ENCODE results near the gene ATP2C1. TPM values are rescaled to one million over a fixed set of nuclear protein-coding genes. Genes with fewer than 3 reads are reported as not detected.

The ATP2C1 gene
- total and polyA plus RNA-seq, 9 of the 15 experiments (the other 6 are each of a cell fraction or from before 2014, with no cell fraction given): 10.0 to 53.5 (median 27.9) TPM

DNA sequence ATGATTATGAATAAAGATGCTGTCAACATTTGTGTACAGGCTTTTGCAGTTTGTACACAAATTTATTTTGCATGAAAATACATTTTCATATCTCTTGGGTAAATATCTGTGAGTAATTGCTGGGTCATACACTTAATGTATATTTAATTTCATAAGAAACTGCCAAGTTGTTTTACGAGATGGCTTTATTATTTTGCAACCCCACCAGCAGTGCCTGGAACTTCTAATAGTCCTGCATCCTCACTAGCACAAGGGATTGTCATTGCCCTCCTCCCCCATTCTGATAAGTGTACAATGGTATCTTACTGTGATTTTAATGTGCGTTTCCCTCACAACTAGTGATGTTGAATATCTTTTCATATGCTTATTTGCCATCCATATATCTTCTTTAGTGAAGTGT is 87.6 kb downstream of the ATP2C1 start:
- H2AFZ ChIP-seq (ENCODE audit: low read depth, low read length): no peak overlapping the region
- BruUV-seq (replicated peaks): no TSS peak
- in situ Hi-C loops (cut with MboI): no loop called here
- H3K4me3 ChIP-seq: no peak overlapping the region
- no peaks in the 10 kb centered on the region for H3K4me1 ChIP-seq (replicated peaks in 1 of 2; ENCODE audit: control insufficient read depth in 2 of 2, insufficient read depth in 2 of 2, low read length in 2 of 2)
- H3K27me3 ChIP-seq (ENCODE audit: control insufficient read depth in 2 of 2, insufficient read depth in 2 of 2, low read length in 2 of 2): no peaks in the 10 kb centered on the region
- ChIA-PET POLR2A (no interaction called here), CTCF (ENCODE audit: low intra/inter-chr PET ratio) (no interaction called here)
- DNase-seq (ENCODE audit: extremely low read depth in 1 of 4, low spot score in 3 of 4) (no peak), FAIRE-seq (no peak), ATAC-seq (no peak)
- H3K36me3 ChIP-seq (ENCODE audit: control insufficient read depth, insufficient read depth, low read length): peaks cover 22% of the 10 kb centered on the region; the same call in 2 of the 3 replicates
- no peak overlapping the region for H3K4me2 ChIP-seq (ENCODE audit: insufficient read depth, low read length)
- TF ChIP-seq GTF2E2 (tag; IDR thresholded peaks at IDR 0.05): no peak
- TF ChIP-seq, protein P1, sequence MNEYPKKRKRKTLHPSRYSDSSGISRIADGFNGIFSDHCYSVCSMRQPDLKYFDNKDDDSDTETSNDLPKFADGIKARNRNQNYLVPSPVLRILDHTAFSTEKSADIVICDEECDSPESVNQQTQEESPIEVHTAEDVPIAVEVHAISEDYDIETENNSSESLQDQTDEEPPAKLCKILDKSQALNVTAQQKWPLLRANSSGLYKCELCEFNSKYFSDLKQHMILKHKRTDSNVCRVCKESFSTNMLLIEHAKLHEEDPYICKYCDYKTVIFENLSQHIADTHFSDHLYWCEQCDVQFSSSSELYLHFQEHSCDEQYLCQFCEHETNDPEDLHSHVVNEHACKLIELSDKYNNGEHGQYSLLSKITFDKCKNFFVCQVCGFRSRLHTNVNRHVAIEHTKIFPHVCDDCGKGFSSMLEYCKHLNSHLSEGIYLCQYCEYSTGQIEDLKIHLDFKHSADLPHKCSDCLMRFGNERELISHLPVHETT (CRISPR knock-in tag; conservative IDR thresholded peaks at IDR 0.05 in 1 of 2, IDR thresholded peaks at IDR 0.05 in 1 of 2): no peak
- no peaks in the 10 kb centered on the region for H3K9me3 ChIP-seq (replicated peaks; ENCODE audit: control insufficient read depth, insufficient read depth, low read depth, low read length)
- no peaks in the 10 kb centered on the region for H3K79me2 ChIP-seq (ENCODE audit: control insufficient read depth, insufficient read depth, low read length)
- WGBS (ENCODE audit: insufficient coverage, low coverage, missing lambda C conversion rate): 84% methylated on average over 2 of the region's 2 CpGs
- intact Hi-C loops (cut with micrococcal nuclease): no loop called here
- no peak overlapping the region for H3K27ac ChIP-seq (ENCODE audit: extremely low read depth, low read depth, low read length)
- no peak overlapping the region for H3K9ac ChIP-seq (ENCODE audit: insufficient read depth in 1 of 2, low read depth in 2 of 2, low read length in 2 of 2)
- no peaks in the 10 kb centered on the region for H4K20me1 ChIP-seq (replicated peaks; ENCODE audit: control insufficient read depth, insufficient read depth, low read length)
- H3K9me1 ChIP-seq (ENCODE audit: control insufficient read depth, insufficient read depth, low read length): no peaks in the 10 kb centered on the region

DNA sequence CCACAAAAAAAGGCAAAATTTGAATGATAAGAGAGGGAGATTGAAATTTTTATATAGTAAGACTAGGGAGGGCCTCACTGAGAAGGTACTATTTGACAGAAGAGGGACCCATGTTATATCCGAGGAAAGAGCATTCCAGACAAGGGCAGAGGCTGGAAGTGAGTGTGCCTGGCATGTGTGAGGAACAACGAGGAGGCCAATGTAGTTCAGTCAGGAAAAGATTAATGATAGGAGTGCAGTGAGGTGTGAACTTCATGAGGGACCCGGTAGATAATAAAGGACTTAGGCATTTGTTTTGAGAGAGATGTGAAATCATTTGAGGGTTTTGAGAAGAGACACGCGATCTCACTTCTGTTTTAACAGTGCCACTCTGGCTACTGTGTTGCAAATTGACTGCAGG is 96.4 kb downstream of the ATP2C1 start:
- ATAC-seq (no peak), FAIRE-seq (no peak), DNase-seq (ENCODE audit: extremely low read depth in 1 of 4, low spot score in 3 of 4) (no peak)
- Histone ChIP-seq H3K4me3 (no peak overlapping the region), H3K9ac (ENCODE audit: insufficient read depth in 1 of 2, low read depth in 2 of 2, low read length in 2 of 2) (no peak overlapping the region), H3K9me1 (ENCODE audit: control insufficient read depth, insufficient read depth, low read length) (no peaks in the 10 kb centered on the region), H2AFZ (ENCODE audit: low read depth, low read length) (no peak overlapping the region), H3K27me3 (ENCODE audit: control insufficient read depth in 2 of 2, insufficient read depth in 2 of 2, low read length in 2 of 2) (no peaks in the 10 kb centered on the region), H3K27ac (ENCODE audit: extremely low read depth, low read depth, low read length) (no peak overlapping the region), H3K9me3 (replicated peaks; ENCODE audit: control insufficient read depth, insufficient read depth, low read depth, low read length) (no peaks in the 10 kb centered on the region), H3K4me1 (replicated peaks in 1 of 2; ENCODE audit: control insufficient read depth in 2 of 2, insufficient read depth in 2 of 2, low read length in 2 of 2) (no peaks in the 10 kb centered on the region), H3K79me2 (ENCODE audit: control insufficient read depth, insufficient read depth, low read length) (no peaks in the 10 kb centered on the region), H4K20me1 (replicated peaks; ENCODE audit: control insufficient read depth, insufficient read depth, low read length) (no peaks in the 10 kb centered on the region), H3K4me2 (ENCODE audit: insufficient read depth, low read length) (no peak overlapping the region), H3K36me3 (ENCODE audit: control insufficient read depth, insufficient read depth, low read length) (peaks cover 19% of the 10 kb centered on the region; the same call in 2 of the 3 replicates)
- ChIA-PET POLR2A (no interaction called here), CTCF (ENCODE audit: low intra/inter-chr PET ratio) (no interaction called here)
- WGBS (ENCODE audit: insufficient coverage, low coverage, missing lambda C conversion rate): 58% methylated on average over 5 of the region's 5 CpGs
- in situ Hi-C loops (cut with MboI): no loop called here
- intact Hi-C loops (cut with micrococcal nuclease): no loop called here
- BruUV-seq (replicated peaks): no TSS peak
- TF ChIP-seq, protein P2, sequence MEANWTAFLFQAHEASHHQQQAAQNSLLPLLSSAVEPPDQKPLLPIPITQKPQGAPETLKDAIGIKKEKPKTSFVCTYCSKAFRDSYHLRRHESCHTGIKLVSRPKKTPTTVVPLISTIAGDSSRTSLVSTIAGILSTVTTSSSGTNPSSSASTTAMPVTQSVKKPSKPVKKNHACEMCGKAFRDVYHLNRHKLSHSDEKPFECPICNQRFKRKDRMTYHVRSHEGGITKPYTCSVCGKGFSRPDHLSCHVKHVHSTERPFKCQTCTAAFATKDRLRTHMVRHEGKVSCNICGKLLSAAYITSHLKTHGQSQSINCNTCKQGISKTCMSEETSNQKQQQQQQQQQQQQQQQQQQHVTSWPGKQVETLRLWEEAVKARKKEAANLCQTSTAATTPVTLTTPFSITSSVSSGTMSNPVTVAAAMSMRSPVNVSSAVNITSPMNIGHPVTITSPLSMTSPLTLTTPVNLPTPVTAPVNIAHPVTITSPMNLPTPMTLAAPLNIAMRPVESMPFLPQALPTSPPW (CRISPR knock-in tag; IDR thresholded peaks at IDR 0.05): no peak
- TF ChIP-seq, protein P3, sequence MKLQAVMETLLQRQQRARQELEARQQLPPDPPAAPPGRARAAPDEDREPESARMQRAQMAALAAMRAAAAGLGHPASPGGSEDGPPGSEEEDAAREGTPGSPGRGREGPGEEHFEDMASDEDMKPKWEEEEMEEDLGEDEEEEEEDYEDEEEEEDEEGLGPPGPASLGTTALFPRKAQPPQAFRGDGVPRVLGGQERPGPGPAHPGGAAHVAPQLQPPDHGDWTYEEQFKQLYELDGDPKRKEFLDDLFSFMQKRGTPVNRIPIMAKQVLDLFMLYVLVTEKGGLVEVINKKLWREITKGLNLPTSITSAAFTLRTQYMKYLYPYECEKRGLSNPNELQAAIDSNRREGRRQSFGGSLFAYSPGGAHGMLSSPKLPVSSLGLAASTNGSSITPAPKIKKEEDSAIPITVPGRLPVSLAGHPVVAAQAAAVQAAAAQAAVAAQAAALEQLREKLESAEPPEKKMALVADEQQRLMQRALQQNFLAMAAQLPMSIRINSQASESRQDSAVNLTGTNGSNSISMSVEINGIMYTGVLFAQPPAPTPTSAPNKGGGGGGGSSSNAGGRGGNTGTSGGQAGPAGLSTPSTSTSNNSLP (IDR thresholded peaks at IDR 0.05; ENCODE audit: borderline replicate concordance, low read depth, low read length): no peak
- TF ChIP-seq NELFE (IDR thresholded peaks at IDR 0.05; ENCODE audit: insufficient read depth, insufficient read length) (no peak), NBN (IDR thresholded peaks at IDR 0.05; ENCODE audit: low read depth) (no peak), CREM (IDR thresholded peaks at IDR 0.05; ENCODE audit: low read depth) (no peak), ETV5 (CRISPR knock-in tag; IDR thresholded peaks at IDR 0.05; ENCODE audit: low read depth) (no peak)
- TF ChIP-seq, protein P4, sequence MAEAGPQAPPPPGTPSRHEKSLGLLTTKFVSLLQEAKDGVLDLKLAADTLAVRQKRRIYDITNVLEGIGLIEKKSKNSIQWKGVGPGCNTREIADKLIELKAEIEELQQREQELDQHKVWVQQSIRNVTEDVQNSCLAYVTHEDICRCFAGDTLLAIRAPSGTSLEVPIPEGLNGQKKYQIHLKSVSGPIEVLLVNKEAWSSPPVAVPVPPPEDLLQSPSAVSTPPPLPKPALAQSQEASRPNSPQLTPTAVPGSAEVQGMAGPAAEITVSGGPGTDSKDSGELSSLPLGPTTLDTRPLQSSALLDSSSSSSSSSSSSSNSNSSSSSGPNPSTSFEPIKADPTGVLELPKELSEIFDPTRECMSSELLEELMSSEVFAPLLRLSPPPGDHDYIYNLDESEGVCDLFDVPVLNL (CRISPR knock-in tag; IDR thresholded peaks at IDR 0.05; ENCODE audit: low read depth): no peak
